HG03457 (cell line): ENCODE results near the gene RGCC.

Source experiments
- ATAC-seq: cut with Tn5 transposase; IDR thresholded peaks from one replicate; pipeline ENCODE4 v1.9.1; 2021; ENCODE audit warnings: moderate number of reproducible peaks; ENCODE audit not compliant: unreplicated experiment

Gene RGCC

GRCh38 chr13:41452462-41452861 lies 4.9 kb upstream of the RGCC start:
- ATAC-seq = no peak

- no peak for ATAC-seq
These were observed 3.7 kb upstream of the RGCC start for GRCh38 chr13:41453620-41454019.

- ATAC-seq = no peak
These were observed 3.2 kb upstream of the RGCC start for GRCh38 chr13:41454170-41454569.

- ATAC-seq = no peak
These were observed 1.5 kb upstream of the RGCC start for GRCh38 chr13:41455725-41456419.

- peak; percentile 7 for ATAC-seq
These were observed 338 bp downstream of the RGCC start for GRCh38 chr13:41457589-41458186.

GRCh38 chr13:41458187-41458760 lies 924 bp downstream of the RGCC start:
- ATAC-seq = no peak

GRCh38 chr13:41458761-41459431 lies 1.5 kb downstream of the RGCC start:
- no peak for ATAC-seq

- no peak for ATAC-seq
These were observed 2.2 kb downstream of the RGCC start for GRCh38 chr13:41459432-41460073.

GRCh38 chr13:41460074-41460465 lies 2.7 kb downstream of the RGCC start:
- no peak for ATAC-seq

GRCh38 chr13:41460930-41461329 lies 3.6 kb downstream of the RGCC start:
- no peak for ATAC-seq

- ATAC-seq = no peak
These were observed 4.3 kb downstream of the RGCC start for GRCh38 chr13:41461527-41462139.

GRCh38 chr13:41462427-41462826 lies 5.1 kb downstream of the RGCC start:
- ATAC-seq = no peak

GRCh38 chr13:41463838-41464602 lies 6.7 kb downstream of the RGCC start:
- ATAC-seq = no peak

- peak; percentile 89 for ATAC-seq
These were observed 8.0 kb downstream of the RGCC start for GRCh38 chr13:41465241-41465847.

- no peak for ATAC-seq
These were observed 8.6 kb downstream of the RGCC start for GRCh38 chr13:41465898-41466320.

GRCh38 chr13:41467425-41467945 lies 10.1 kb downstream of the RGCC start:
- no peak for ATAC-seq

GRCh38 chr13:41468631-41469030 lies 11.3 kb downstream of the RGCC start:
- ATAC-seq = no peak

GRCh38 chr13:41470196-41470595 lies 12.8 kb downstream of the RGCC start:
- no peak for ATAC-seq

GRCh38 chr13:41471785-41472184 lies 14.4 kb downstream of the RGCC start:
- no peak for ATAC-seq

GRCh38 chr13:41487222-41487621 lies 29.9 kb downstream of the RGCC start:
- no peak for ATAC-seq
